ENCODE data around the gene UTF1.
A peak's percentile ranks its signal among the peaks of the same experiment; 100 is the strongest.

Gene UTF1

GRCh38 chr10:133253361-133253955 is 23.4 kb downstream of the UTF1 start:
- no peaks in the 10 kb centered on the region for H4K20me1 ChIP-seq (ENCODE audit: insufficient read depth, low read length)
- no peak overlapping the region for H3K4me2 ChIP-seq (ENCODE audit: low read length)
- peaks cover 16% of the 10 kb centered on the region for H3K4me1 ChIP-seq (ENCODE audit: low read length)
- H3K27ac ChIP-seq (ENCODE audit: low read length) = no peak overlapping the region
- no peak overlapping the region for H3K9ac ChIP-seq (ENCODE audit: low read length)
- peaks cover 5% of the 10 kb centered on the region; the same call in 1 of the 2 replicates for H3K27me3 ChIP-seq (ENCODE audit: low read depth, low read length)
- H2AFZ ChIP-seq (ENCODE audit: low read depth, low read length) = no peak overlapping the region
- H3K79me2 ChIP-seq (ENCODE audit: low read length) = no peaks in the 10 kb centered on the region
- TF ChIP-seq CTCF (IDR thresholded peaks at IDR 0.05; ENCODE audit: low read depth, low read length) (no peak), EZH2phosphoT487 (IDR thresholded peaks at IDR 0.05; ENCODE audit: low read depth) (no peak)
- H3K9me3 ChIP-seq (ENCODE audit: insufficient read depth, low read length) = no peaks in the 10 kb centered on the region
- no peak overlapping the region for H3K4me3 ChIP-seq (ENCODE audit: low read length)
- H3K36me3 ChIP-seq (replicated peaks; ENCODE audit: low read depth, low read length) = no peaks in the 10 kb centered on the region

GRCh38 chr10:133254421-133255120 is 24.6 kb downstream of the UTF1 start:
- H3K4me2 ChIP-seq (ENCODE audit: low read length) = no peak overlapping the region

GRCh38 chr10:133255323-133255722 is 25.3 kb downstream of the UTF1 start:
- H2AFZ ChIP-seq (ENCODE audit: low read depth, low read length) = no peak overlapping the region
- no peak for TF ChIP-seq EZH2phosphoT487 (IDR thresholded peaks at IDR 0.05; ENCODE audit: low read depth)
- TF ChIP-seq CTCF (IDR thresholded peaks at IDR 0.05; ENCODE audit: low read depth, low read length) = no peak
- H3K27ac ChIP-seq (ENCODE audit: low read length) = no peak overlapping the region
- peaks cover under 1% of the 10 kb centered on the region; the same call in 1 of the 2 replicates for H3K27me3 ChIP-seq (ENCODE audit: low read depth, low read length)
- H4K20me1 ChIP-seq (ENCODE audit: insufficient read depth, low read length) = no peaks in the 10 kb centered on the region
- no peaks in the 10 kb centered on the region for H3K79me2 ChIP-seq (ENCODE audit: low read length)
- no peak overlapping the region for H3K4me3 ChIP-seq (ENCODE audit: low read length)
- H3K36me3 ChIP-seq (replicated peaks; ENCODE audit: low read depth, low read length) = no peaks in the 10 kb centered on the region
- no peak overlapping the region for H3K4me2 ChIP-seq (ENCODE audit: low read length)
- H3K9ac ChIP-seq (ENCODE audit: low read length) = no peak overlapping the region
- H3K9me3 ChIP-seq (ENCODE audit: insufficient read depth, low read length) = no peaks in the 10 kb centered on the region
- H3K4me1 ChIP-seq (ENCODE audit: low read length) = peaks cover 28% of the 10 kb centered on the region

More at GRCh38 chr10:133254421-133255120, 24.6 kb downstream of the UTF1 start:
- no peak overlapping the region for H3K4me3 ChIP-seq (ENCODE audit: low read length)
- no peak overlapping the region for H2AFZ ChIP-seq (ENCODE audit: low read depth, low read length)
- H3K9me3 ChIP-seq (ENCODE audit: insufficient read depth, low read length) = no peaks in the 10 kb centered on the region
- H3K4me1 ChIP-seq (ENCODE audit: low read length) = peaks cover 27% of the 10 kb centered on the region
- H3K27me3 ChIP-seq (ENCODE audit: low read depth, low read length) = peaks cover 5% of the 10 kb centered on the region; the same call in 1 of the 2 replicates
- no peaks in the 10 kb centered on the region for H4K20me1 ChIP-seq (ENCODE audit: insufficient read depth, low read length)
- no peak overlapping the region for H3K9ac ChIP-seq (ENCODE audit: low read length)
- no peak for TF ChIP-seq EZH2phosphoT487 (IDR thresholded peaks at IDR 0.05; ENCODE audit: low read depth)
- no peak for TF ChIP-seq CTCF (IDR thresholded peaks at IDR 0.05; ENCODE audit: low read depth, low read length)
- no peak overlapping the region for H3K27ac ChIP-seq (ENCODE audit: low read length)
- no peaks in the 10 kb centered on the region for H3K36me3 ChIP-seq (replicated peaks; ENCODE audit: low read depth, low read length)
- H3K79me2 ChIP-seq (ENCODE audit: low read length) = no peaks in the 10 kb centered on the region

DNA sequence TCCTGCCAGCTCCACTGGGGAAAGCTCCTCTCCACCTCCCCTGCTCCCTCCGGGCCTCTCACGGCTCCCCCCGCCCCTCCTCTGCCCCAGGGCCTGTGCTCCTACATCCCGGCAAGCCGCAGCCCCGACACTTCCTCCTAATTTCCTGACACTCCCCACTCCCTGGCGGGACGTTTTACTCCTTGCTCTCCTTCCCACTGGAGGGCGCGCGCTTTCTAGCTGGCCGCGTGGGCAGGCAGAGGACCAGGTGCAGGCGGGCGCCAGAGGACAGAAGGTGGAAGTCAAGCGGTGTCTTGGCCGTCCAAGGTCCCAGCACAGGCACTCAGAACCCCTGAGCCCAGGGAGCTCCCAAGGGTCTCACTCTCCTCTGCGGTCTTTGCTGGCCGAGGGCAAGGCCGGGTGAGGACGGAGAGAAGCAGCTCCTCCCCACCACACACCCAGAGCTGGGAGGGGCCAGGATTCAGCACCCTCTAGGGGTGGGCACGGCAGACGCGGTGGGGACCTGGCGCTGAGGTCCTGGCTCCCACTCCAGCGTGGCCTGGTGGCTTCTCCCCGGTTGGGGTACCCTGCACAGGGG is 27.6 kb downstream of the UTF1 start:
- Histone ChIP-seq H3K27me3 (ENCODE audit: low read depth, low read length) (no peaks in the 10 kb centered on the region), H3K9me3 (ENCODE audit: insufficient read depth, low read length) (no peaks in the 10 kb centered on the region), H3K36me3 (replicated peaks; ENCODE audit: low read depth, low read length) (no peaks in the 10 kb centered on the region), H3K4me3 (ENCODE audit: low read length) (peak overlapping the region; percentile 74), H3K27ac (ENCODE audit: low read length) (peak overlapping the region; percentile 35), H2AFZ (ENCODE audit: low read depth, low read length) (peak overlapping the region; percentile 92), H3K4me1 (ENCODE audit: low read length) (peaks cover 35% of the 10 kb centered on the region), H3K4me2 (ENCODE audit: low read length) (peak overlapping the region; percentile 81), H3K9ac (ENCODE audit: low read length) (peak overlapping the region; percentile 52), H3K79me2 (ENCODE audit: low read length) (no peaks in the 10 kb centered on the region), H4K20me1 (ENCODE audit: insufficient read depth, low read length) (peaks cover 3% of the 10 kb centered on the region; the same call in 1 of the 2 replicates)
- peak; percentile 42 for TF ChIP-seq CTCF (IDR thresholded peaks at IDR 0.05; ENCODE audit: low read depth, low read length)
- TF ChIP-seq EZH2phosphoT487 (IDR thresholded peaks at IDR 0.05; ENCODE audit: low read depth) = no peak
